GM23248 (cell line): Measurements from ENCODE around the gene RBM38.

ENCODE experiments used
- EZH2 ChIP-seq: fragments of 200-600 bp; sonication (generic); IDR thresholded peaks from 2 replicates; pipeline ENCODE4 v1.6.1; 2018; ENCODE audit warnings: antibody characterized with exemption, mild to moderate bottlenecking; ENCODE audit not compliant: insufficient read depth, poor library complexity, severe bottlenecking
- EZH2phosphoT487 ChIP-seq: fragments of 200-600 bp; sonication (generic); IDR thresholded peaks from 2 replicates; pipeline ENCODE4 v1.6.1; 2018; ENCODE audit warnings: antibody characterized with exemption, moderate library complexity, mild to moderate bottlenecking, low read depth; ENCODE audit not compliant: insufficient read depth

- no peak for TF ChIP-seq EZH2
- no peak for TF ChIP-seq EZH2phosphoT487
These were observed 9.3 kb upstream of the RBM38 start for GRCh38 chr20:57381596-57382503.
